GM18861 (cell line): Measurements from ENCODE around the gene PPP1R15B.

Source experiments
- ATAC-seq: cut with Tn5 transposase; IDR thresholded peaks from one replicate; pipeline ENCODE4 v1.9.1; 2021; ENCODE audit not compliant: unreplicated experiment

The PPP1R15B gene

DNA sequence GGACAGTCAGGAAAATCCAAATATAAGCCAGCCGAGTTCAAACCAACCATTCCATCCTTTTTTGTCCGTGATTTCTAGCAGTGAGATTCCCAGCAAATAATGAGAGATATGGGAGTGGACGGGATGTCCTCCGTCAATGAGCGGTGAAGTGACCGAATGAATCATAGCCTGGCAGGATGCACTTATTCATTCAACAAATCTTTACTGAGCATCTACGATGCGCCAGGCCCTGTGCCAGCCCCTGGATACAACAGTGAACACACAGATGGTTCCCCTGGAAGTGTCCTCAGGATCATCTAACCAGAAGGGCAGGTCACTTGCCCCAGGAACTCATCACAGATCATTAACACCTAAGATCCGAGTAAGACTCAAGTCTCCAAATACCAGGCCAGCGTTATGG lies 43.7 kb downstream of the PPP1R15B start:
- no peak for ATAC-seq

DNA sequence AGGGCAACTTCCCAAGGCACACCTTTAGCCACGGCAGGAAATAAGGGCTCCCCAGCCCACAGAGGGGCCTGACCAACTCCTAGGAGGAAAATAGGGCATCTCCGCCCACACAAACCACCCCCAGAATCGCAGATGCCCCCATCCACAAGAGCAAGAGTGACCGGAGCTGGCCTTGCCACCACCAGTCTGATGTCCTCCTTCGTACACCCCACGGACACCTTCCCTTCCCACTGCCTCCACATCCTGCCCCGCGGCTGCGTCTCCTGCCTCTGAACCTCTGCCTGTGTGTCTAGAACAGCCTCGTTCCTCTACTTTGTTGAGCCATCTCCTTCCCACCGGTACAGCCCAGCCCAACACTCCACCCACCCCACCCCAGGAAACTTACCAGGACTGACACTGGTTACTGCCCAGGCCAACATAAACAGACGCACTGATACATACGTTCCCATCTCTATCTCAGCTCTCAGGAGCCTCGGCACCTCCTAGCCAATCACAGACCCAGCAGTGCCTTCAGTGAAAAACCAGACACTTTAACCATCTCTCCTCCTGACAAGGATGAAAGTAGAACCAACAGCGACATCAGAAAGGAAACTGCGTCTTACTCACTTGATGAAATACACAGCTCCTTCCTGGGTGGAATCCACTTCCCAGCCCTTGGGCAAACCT lies 44.3 kb downstream of the PPP1R15B start:
- no peak for ATAC-seq

DNA sequence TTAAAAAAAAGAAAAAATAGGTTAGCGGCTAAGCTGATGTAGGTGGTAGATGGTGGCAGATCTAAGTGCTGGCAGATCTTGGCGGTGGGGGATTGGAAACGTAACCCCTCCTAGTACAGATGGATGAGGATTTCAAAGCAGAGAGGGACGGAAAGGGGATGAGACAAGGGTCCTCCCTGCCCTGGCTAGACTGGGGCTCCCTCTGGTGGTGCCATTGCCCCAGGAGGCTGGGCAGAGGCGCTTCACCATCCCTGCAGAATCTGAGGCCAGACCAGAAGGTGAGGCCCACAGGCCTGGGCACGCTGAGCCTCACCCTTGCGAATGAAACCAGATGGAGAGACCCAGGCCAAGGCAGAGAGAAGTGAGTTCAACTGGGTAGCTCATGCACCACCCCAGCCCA lies 44.9 kb downstream of the PPP1R15B start:
- ATAC-seq = no peak

DNA sequence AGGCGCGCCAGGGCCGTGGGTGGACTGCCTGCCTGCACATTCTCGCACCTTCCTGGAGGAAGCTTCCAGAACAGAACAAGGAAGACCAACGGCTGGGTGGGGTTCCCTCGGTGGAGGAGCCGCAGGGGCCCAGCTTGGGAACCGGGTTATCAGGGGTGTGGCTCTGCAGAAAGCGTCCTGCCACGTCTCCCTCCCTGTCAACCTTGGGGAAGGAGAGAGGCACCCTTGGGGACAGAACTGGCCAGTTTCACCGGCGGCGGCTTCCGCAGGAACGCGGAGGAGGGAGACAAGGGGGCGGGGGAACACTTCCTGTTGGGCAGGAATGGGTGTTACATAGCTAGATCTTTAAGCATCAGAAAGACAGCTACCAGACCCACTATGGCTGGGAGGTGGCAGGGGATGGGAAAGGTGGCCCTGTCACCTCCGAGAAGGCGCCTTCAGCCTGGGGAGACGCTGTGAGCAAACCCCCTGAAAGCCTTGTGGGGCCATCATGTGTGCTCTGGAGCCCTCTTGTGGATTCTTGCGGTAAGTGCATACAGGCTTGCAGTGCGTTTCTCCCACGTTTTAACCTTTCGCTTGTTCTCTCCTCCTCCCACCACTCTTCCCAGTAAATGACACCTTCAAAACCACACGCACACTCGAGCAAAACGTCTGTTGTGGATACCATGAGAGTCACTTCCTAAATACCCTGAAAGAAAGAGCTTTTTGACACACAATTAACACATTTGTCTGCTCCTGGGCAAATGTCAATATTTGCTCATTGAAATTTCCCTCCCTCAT lies 48.1 kb downstream of the PPP1R15B start:
- no peak for ATAC-seq

DNA sequence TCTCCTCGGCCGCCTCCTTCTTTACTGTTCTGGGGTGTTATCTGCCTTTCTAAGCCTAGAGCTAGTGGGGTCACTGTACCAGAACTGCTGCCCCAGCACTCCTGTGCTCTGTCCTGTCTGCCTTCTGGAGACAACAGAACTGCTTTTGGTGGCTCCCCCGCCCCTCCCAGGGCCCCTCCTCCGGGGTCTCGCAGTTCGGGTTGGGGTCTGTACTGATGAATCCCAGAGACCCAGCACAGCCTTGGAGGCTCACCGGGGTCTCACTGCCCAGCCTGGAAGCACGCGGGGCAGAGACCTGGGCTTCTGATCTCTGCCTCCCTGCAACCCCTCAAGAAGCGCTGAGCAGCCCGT lies 48.7 kb downstream of the PPP1R15B start:
- no peak for ATAC-seq

DNA sequence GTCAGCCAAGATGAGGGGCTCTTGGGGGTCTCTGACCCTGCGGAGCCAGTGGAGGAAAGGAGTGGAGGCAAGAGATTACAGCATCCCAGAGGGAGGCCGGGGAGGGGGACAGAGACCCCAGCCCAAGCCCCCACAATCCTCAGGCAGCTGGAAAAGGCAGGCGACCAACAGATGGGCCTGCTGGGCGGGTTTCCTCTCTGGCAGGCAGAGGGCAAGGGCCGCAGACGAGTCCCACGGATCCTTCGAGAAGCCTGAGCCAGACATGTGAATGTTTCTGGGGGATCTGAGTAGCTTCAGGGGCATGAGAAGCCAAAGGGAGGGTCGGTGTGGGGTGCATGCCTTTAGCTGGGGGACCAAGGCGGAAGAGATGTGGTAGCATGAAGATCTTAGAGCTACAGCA lies 49.8 kb downstream of the PPP1R15B start:
- no peak for ATAC-seq

DNA sequence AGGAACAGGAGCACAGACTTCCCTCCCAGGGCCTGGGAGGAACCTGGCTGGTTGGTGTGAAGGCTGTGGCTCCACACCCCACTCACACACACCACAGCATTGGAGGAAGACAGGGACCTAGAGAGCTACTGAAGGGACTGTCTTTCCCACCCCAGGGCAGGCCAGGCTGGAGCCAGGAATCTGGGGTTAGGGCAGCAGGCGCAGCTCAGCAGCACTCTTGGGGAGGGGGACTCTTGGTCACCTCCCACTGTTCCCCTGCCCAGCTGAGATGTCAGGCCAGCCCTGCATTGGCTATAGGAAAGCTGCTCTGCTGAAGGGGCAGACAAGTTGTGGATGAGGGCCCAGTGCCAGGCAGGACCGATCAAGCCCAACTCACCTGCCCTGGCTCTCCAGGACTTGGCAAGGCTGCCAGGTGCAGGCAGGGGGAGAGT lies 50.3 kb downstream of the PPP1R15B start:
- no peak for ATAC-seq

DNA sequence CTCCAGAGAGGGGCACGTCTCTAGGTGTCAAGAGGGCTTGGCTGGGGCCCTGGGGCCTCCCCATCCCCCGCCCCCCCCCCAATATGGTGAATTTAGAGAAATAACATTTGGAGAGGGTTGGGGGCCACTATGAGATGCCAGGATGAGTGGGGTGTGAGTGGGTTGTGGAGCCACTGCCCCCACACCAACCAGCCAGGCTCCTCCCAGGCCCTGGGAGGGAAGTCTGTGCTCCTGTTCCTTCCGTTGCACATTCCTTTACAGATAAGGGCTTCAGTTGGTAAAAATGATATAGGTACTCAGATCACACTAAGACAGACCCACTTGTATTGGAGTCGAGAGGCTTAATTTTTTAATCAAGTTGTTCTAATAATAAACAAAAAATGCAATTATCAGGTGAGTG lies 51.3 kb downstream of the PPP1R15B start:
- ATAC-seq = no peak

DNA sequence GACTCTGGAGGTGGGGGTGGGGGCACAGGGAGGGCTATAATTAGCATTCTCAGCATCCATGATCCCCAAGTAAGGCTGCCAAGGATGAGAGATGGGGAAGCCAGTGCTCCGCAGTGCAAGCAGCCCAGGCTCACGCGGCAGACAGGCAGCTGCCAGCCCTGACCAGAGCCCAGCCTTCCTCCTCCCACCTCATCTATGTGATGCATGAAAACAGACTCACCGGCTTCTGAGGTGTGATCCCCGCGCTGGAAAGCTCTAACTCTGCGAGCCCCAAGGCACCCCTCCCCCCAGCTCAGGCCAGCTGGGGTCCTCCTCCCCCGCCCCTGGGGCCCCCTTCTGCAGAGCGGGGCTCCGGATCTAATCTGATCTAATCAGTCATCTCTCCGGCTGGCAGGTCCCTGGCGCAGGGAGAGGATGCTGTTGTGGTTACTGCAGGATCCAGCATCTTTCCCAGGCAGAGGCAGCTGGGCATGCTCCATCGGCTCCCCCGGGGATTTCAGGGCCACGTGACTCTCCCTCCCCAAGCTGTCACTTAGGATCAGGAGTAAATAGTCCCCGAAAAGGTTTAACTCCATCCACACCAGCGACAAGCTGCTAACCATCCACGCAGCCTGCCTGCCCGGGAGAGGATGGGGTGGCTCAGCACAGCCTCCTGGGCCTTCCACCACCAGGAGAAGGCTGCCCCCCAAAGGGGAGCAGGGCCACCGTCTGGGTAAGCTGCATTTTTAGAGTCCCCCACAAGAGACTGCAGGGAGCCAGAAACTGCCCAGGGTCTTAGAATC lies 52.0 kb downstream of the PPP1R15B start, which contains the start of gene PLEKHA6:
PLEKHA6 (minus strand) TSS at position 456 of the 782 bp plus-strand sequence. CDS start 86,202 bp downstream, outside the sequence.
- no peak for ATAC-seq

DNA sequence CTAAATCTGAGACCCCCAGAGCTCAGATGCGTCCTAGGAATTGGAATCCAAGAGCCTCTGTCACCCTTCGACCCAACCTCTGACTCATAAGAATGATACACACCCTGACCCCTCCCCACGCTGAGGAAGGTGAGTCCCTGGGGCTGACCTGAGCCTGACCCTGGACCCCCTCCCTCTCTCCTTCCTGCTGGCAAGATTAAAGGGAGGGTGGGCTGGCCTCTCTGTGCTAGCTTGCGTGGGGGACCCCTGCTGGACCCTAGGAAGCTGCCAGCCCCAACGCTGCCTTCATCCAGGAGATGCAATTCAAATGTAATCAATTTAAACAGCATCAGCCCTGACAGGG lies 52.5 kb downstream of the PPP1R15B start:
- no peak for ATAC-seq

DNA sequence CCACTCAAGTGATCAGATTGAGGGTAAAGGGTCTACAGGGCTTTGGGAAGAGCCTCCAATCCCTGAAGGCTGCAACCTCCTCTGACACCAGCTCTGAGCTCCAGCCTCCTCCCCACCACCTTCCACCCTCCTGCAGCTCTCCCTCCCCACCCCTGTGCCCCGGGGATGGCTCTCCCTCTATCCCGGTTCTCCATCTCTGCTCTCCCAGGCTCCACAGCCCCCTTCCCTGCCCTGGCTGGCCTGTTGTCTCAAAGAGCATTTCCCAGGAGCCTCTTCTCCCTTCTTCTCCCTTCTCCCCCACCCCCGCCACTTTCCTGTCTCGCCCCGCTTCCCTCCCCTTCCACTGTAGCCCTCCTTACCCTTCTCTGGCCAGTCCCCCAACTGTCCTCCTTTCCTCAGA lies 53.0 kb downstream of the PPP1R15B start:
- no peak for ATAC-seq

DNA sequence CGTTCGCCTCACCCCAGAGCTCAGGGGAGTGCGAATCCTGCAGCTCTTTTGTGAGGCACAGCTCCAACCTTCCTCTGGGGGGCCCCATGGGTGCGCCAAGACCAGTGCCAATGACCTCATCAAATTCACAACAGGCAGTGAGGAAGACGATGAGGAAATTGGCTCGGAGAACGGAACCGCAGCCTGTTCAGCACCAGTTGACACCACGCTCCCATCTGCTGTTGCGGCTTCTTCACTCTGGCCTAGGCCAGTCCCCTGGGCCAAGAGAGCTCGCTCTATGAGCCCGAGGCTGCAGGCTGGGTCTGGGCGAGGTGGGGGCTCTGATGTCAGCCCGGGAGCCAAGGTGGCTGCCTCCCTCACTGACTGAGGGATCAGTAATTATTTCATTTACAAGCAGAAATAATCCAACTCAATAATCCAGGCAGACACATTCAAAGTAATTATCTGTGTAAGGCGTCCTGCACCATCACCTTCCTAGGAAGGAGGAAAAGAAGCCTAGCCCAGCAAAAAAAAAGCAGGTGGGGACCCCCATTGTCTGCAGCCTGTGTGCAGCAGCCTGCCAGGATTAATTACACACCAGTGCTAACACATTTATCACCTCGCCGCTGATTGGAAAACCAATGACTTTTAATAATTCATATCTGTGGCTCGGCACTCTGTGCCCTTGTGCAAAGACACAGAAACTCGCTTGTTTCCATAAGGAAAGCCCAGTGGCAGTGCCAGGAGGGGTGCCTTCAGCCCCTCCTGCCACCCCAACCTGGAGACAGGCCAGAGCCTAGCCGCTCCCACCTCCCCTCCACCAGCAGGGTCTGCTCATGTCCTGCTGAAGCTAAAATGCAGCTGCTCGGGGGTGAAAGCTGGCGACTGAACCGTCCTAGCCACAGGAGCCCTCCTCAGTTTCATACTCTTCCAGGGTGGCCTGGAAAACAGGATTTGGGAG lies 53.8 kb downstream of the PPP1R15B start:
- ATAC-seq = no peak

DNA sequence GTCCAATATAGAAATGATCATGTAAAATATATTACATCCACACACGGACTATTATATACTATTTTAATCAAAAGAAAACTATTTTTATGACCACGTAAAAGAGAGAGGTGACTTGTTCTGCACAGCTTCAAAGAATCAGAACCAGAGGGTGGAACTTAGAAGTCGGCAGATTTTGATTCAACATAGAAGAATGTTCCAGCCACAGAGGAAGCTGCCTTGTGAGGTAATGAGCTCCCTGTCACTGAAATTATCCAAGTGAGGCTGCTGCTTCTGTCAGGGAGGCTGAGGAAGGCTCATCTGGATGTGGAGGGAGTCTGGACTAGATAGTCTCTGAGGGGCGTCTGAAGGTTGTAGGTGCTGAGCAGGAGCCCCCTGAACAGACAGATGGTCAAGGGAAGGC lies 54.6 kb downstream of the PPP1R15B start:
- ATAC-seq = no peak

DNA sequence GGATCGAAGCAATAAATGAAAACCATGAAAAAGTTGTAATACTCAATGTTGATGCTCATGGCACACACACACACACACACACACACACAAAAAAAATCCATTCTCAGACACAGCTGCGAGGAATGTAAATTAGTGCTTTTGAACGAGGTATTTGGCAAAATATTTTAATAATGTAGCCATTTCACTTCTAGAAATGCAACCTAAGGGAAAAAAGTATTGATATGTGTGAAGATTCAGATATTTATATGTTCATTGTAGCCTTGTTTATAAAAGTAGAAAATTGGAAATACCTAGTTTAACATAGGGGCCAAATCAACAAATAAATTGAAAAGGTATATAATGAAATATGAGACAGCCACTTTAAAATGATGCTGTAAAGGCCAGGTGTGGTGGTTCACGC lies 55.7 kb downstream of the PPP1R15B start:
- no peak for ATAC-seq

DNA sequence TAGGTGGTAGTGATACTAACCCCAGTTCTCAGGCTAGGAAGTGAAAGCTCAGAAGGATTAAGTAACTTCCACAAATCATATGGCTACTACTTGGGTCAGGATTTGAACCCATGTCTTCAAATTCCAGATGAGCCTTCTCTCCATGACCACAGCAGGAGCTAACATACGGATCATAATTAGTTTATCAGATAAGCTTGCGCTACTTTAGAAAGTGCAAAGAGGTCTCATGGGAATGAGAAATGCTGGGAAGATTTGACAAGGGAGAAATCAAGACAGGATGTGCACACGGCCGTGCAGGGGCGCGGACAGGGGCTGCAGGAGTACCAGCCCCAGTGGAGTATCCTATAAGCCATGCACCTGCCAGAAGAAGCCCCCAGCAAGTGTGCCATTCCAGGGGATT lies 57.0 kb downstream of the PPP1R15B start:
- no peak for ATAC-seq
